Astrocyte (in vitro differentiated cells and primary cell): Measurements from ENCODE around the gene SLC39A5.

ENCODE experiments used
- EZH2 ChIP-seq: IDR thresholded peaks from 2 replicates; pipeline ENCODE4 v1.6.1; 2012; ENCODE audit warnings: mild to moderate bottlenecking, low read length, inconsistent platforms; ENCODE audit not compliant: insufficient read depth
- TF ChIP-seq, protein P1 (sequence below): IDR thresholded peaks from 2 replicates; pipeline ENCODE4 v1.5.1; 2011; ENCODE audit warnings: low read depth, mild to moderate bottlenecking, inconsistent platforms, low read length, moderate library complexity; ENCODE audit not compliant: insufficient read depth

DNA sequence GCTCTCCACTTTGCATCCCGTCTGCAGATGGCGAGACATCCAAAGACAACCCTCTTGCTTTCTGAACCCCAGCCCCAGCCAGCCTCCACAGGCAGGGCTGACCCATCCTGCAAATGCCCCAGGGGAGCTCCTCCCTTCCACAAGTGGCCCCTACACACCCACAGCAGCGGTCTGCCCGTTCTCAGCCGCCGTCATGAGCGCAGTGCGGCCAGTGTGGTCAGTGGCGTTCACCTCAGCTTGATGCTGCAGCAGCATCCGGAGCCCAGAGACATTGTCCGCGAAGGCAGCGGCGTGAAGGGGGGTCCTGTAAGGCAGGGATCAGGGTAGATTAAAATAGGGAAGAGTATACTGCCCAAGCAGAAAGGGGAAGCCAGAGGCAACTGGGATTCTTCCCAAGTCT, 14.6 kb downstream of the SLC39A5 start:
- TF ChIP-seq, protein P1, sequence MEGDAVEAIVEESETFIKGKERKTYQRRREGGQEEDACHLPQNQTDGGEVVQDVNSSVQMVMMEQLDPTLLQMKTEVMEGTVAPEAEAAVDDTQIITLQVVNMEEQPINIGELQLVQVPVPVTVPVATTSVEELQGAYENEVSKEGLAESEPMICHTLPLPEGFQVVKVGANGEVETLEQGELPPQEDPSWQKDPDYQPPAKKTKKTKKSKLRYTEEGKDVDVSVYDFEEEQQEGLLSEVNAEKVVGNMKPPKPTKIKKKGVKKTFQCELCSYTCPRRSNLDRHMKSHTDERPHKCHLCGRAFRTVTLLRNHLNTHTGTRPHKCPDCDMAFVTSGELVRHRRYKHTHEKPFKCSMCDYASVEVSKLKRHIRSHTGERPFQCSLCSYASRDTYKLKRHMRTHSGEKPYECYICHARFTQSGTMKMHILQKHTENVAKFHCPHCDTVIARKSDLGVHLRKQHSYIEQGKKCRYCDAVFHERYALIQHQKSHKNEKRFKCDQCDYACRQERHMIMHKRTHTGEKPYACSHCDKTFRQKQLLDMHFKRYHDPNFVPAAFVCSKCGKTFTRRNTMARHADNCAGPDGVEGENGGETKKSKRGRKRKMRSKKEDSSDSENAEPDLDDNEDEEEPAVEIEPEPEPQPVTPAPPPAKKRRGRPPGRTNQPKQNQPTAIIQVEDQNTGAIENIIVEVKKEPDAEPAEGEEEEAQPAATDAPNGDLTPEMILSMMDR = no peak
- no peak for TF ChIP-seq EZH2
